ENCODE measurements around the gene SH2D7.

The SH2D7 gene

GRCh38 chr15:78092261-78093041 is at the start of gene SH2D7:
Gene SH2D7 (plus strand): TSS chr15:78092561. CDS start chr15:78092585, 24 bp downstream.
- DNase-seq (ENCODE audit: low read depth in 1 of 2, low spot score in 1 of 2), result no peak

GRCh38 chr15:78044407-78045155 is 47.8 kb upstream of the SH2D7 start:
- no peak for DNase-seq (ENCODE audit: low read depth in 1 of 2, low spot score in 1 of 2)

- no peak for DNase-seq (ENCODE audit: low read depth in 1 of 2, low spot score in 1 of 2)
These were observed 47.2 kb upstream of the SH2D7 start for GRCh38 chr15:78045189-78045588.

GRCh38 chr15:78046796-78047341 is 45.5 kb upstream of the SH2D7 start:
- no peak for DNase-seq (ENCODE audit: low read depth in 1 of 2, low spot score in 1 of 2)

- no peak for DNase-seq (ENCODE audit: low read depth in 1 of 2, low spot score in 1 of 2)
These were observed 44.4 kb upstream of the SH2D7 start for GRCh38 chr15:78047761-78048627.

- DNase-seq (ENCODE audit: low read depth in 1 of 2, low spot score in 1 of 2), result no peak
These were observed 43.8 kb upstream of the SH2D7 start for GRCh38 chr15:78048628-78048920.

GRCh38 chr15:78049691-78050440 is 42.5 kb upstream of the SH2D7 start:
- DNase-seq (ENCODE audit: low read depth in 1 of 2, low spot score in 1 of 2), result no peak

GRCh38 chr15:78050441-78050809 is 41.9 kb upstream of the SH2D7 start:
- DNase-seq (ENCODE audit: low read depth in 1 of 2, low spot score in 1 of 2), result no peak

GRCh38 chr15:78050826-78051225 is 41.5 kb upstream of the SH2D7 start:
- no peak for DNase-seq (ENCODE audit: low read depth in 1 of 2, low spot score in 1 of 2)

- DNase-seq (ENCODE audit: low read depth in 1 of 2, low spot score in 1 of 2), result no peak
These were observed 40.8 kb upstream of the SH2D7 start for GRCh38 chr15:78051596-78051995.

GRCh38 chr15:78052001-78052401 is 40.4 kb upstream of the SH2D7 start:
- DNase-seq (ENCODE audit: low read depth in 1 of 2, low spot score in 1 of 2), result no peak

GRCh38 chr15:78052545-78052944 is 39.8 kb upstream of the SH2D7 start:
- no peak for DNase-seq (ENCODE audit: low read depth in 1 of 2, low spot score in 1 of 2)

GRCh38 chr15:78054518-78054917 is 37.8 kb upstream of the SH2D7 start:
- no peak for DNase-seq (ENCODE audit: low read depth in 1 of 2, low spot score in 1 of 2)

- DNase-seq (ENCODE audit: low read depth in 1 of 2, low spot score in 1 of 2), result no peak
These were observed 37.4 kb upstream of the SH2D7 start for GRCh38 chr15:78054966-78055365.

GRCh38 chr15:78055919-78056713 is 36.2 kb upstream of the SH2D7 start:
- no peak for DNase-seq (ENCODE audit: low read depth in 1 of 2, low spot score in 1 of 2)

- DNase-seq (ENCODE audit: low read depth in 1 of 2, low spot score in 1 of 2), result no peak
These were observed 35.6 kb upstream of the SH2D7 start for GRCh38 chr15:78056714-78057269.

GRCh38 chr15:78057803-78058202 is 34.6 kb upstream of the SH2D7 start:
- no peak for DNase-seq (ENCODE audit: low read depth in 1 of 2, low spot score in 1 of 2)

- no peak for DNase-seq (ENCODE audit: low read depth in 1 of 2, low spot score in 1 of 2)
These were observed 33.9 kb upstream of the SH2D7 start for GRCh38 chr15:78058401-78058935.

- no peak for DNase-seq (ENCODE audit: low read depth in 1 of 2, low spot score in 1 of 2)
These were observed 33.1 kb upstream of the SH2D7 start for GRCh38 chr15:78059110-78059839.

Measured in activated T-helper 1 cell treated with anti-CD3 and anti-CD28 coated beads, Interleukin-2, amount 50 U/mL, for 16 hours (primary cell).